ENCODE data around the gene EMX1.

EMX1 gene

GRCh38 chr2:72896446-72896845 lies 20.9 kb upstream of the EMX1 start:
- Histone ChIP-seq H3K9me3 (ENCODE audit: insufficient read depth, low read length, severe bottlenecking) (no peaks in the 10 kb centered on the region), H3K4me3 (ENCODE audit: low read depth in 1 of 2, low read length in 2 of 2) (no peak overlapping the region), H4K20me1 (ENCODE audit: insufficient read depth, low read length) (peaks cover 8% of the 10 kb centered on the region; the same call in 1 of the 2 replicates), H3K27ac (ENCODE audit: low read length) (no peak overlapping the region), H2AFZ (ENCODE audit: low read depth, low read length) (no peak overlapping the region), H3K36me3 (ENCODE audit: insufficient read depth, low read length) (no peaks in the 10 kb centered on the region), H3K79me2 (ENCODE audit: insufficient read depth, low read length) (no peaks in the 10 kb centered on the region), H3K9ac (ENCODE audit: low read depth, low read length) (no peak overlapping the region), H3K27me3 (ENCODE audit: insufficient read depth, low read length, poor library complexity) (peaks cover 9% of the 10 kb centered on the region), H3K4me2 (ENCODE audit: insufficient read depth, low read length) (no peak overlapping the region), H3K4me1 (ENCODE audit: insufficient read depth, low read length) (no peaks in the 10 kb centered on the region)
- DNase-seq: no peak
- TF ChIP-seq EZH2 (IDR thresholded peaks at IDR 0.05; ENCODE audit: borderline replicate concordance, low read depth, low read length, severe bottlenecking) (no peak), CTCF (IDR thresholded peaks at IDR 0.05; ENCODE audit: borderline replicate concordance, extremely low read depth, low read length, poor library complexity, severe bottlenecking) (no peak)
- ATAC-seq (ENCODE audit: insufficient read depth, low read depth): no peak

- Histone ChIP-seq H3K4me3 (ENCODE audit: low read depth in 1 of 2, low read length in 2 of 2) (no peak overlapping the region), H3K9me3 (ENCODE audit: insufficient read depth, low read length, severe bottlenecking) (no peaks in the 10 kb centered on the region), H3K79me2 (ENCODE audit: insufficient read depth, low read length) (no peaks in the 10 kb centered on the region), H3K4me2 (ENCODE audit: insufficient read depth, low read length) (no peak overlapping the region), H4K20me1 (ENCODE audit: insufficient read depth, low read length) (peaks cover 3% of the 10 kb centered on the region; the same call in 1 of the 2 replicates), H3K9ac (ENCODE audit: low read depth, low read length) (no peak overlapping the region), H3K27me3 (ENCODE audit: insufficient read depth, low read length, poor library complexity) (peaks cover 9% of the 10 kb centered on the region), H3K4me1 (ENCODE audit: insufficient read depth, low read length) (no peaks in the 10 kb centered on the region), H3K36me3 (ENCODE audit: insufficient read depth, low read length) (no peaks in the 10 kb centered on the region), H2AFZ (ENCODE audit: low read depth, low read length) (no peak overlapping the region), H3K27ac (ENCODE audit: low read length) (no peak overlapping the region)
- ATAC-seq (ENCODE audit: insufficient read depth, low read depth): no peak
- TF ChIP-seq EZH2 (IDR thresholded peaks at IDR 0.05; ENCODE audit: borderline replicate concordance, low read depth, low read length, severe bottlenecking) (no peak), CTCF (IDR thresholded peaks at IDR 0.05; ENCODE audit: borderline replicate concordance, extremely low read depth, low read length, poor library complexity, severe bottlenecking) (no peak)
- DNase-seq: no peak
These were observed 19.3 kb upstream of the EMX1 start for GRCh38 chr2:72897785-72898584.

- Histone ChIP-seq H2AFZ (ENCODE audit: low read depth, low read length) (no peak overlapping the region), H4K20me1 (ENCODE audit: insufficient read depth, low read length) (peaks cover 3% of the 10 kb centered on the region; the same call in 1 of the 2 replicates), H3K27ac (ENCODE audit: low read length) (no peak overlapping the region), H3K36me3 (ENCODE audit: insufficient read depth, low read length) (no peaks in the 10 kb centered on the region), H3K4me3 (ENCODE audit: low read depth in 1 of 2, low read length in 2 of 2) (no peak overlapping the region), H3K27me3 (ENCODE audit: insufficient read depth, low read length, poor library complexity) (peaks cover 15% of the 10 kb centered on the region), H3K4me1 (ENCODE audit: insufficient read depth, low read length) (no peaks in the 10 kb centered on the region), H3K79me2 (ENCODE audit: insufficient read depth, low read length) (no peaks in the 10 kb centered on the region), H3K4me2 (ENCODE audit: insufficient read depth, low read length) (no peak overlapping the region), H3K9me3 (ENCODE audit: insufficient read depth, low read length, severe bottlenecking) (no peaks in the 10 kb centered on the region), H3K9ac (ENCODE audit: low read depth, low read length) (no peak overlapping the region)
- TF ChIP-seq EZH2 (IDR thresholded peaks at IDR 0.05; ENCODE audit: borderline replicate concordance, low read depth, low read length, severe bottlenecking) (no peak), CTCF (IDR thresholded peaks at IDR 0.05; ENCODE audit: borderline replicate concordance, extremely low read depth, low read length, poor library complexity, severe bottlenecking) (no peak)
- DNase-seq (no peak), ATAC-seq (ENCODE audit: insufficient read depth, low read depth) (no peak)
These were observed 18.8 kb upstream of the EMX1 start for GRCh38 chr2:72898585-72898906.
